Epithelial cell of proximal tubule (primary cell): Measurements from ENCODE around the gene PELI1. TPM values are rescaled to one million over a fixed set of nuclear protein-coding genes. Genes with fewer than 3 reads are reported as not detected.
A peak's percentile ranks its signal among the peaks of the same experiment; 100 is the strongest.

Experiments used
- DNase-seq: peaks from one replicate; pipeline ENCODE4 v3.0.0-alpha.2; 2011; ENCODE audit warnings: low read depth
- H3K4me3 ChIP-seq: 2 replicates; pipeline ENCODE4 v1.5.1; 2011; ENCODE audit warnings: low read depth, mild to moderate bottlenecking, low read length
- total RNA-seq: library from RNA; depleted of rRNA; stranded (reverse); fragments of >200 nt; gene quantifications from 2 replicates; pipeline ENCODE4 v1.2.3, GENCODE V29; 2015
- TF ChIP-seq, protein P1 (sequence below): conservative IDR thresholded peaks from 2 replicates; pipeline ENCODE4 v1.5.1; 2012; ENCODE audit warnings: low read depth, mild to moderate bottlenecking, low read length

PELI1 gene
- total RNA-seq, 1 donor from 2014 or later = 8.2 TPM

DNA sequence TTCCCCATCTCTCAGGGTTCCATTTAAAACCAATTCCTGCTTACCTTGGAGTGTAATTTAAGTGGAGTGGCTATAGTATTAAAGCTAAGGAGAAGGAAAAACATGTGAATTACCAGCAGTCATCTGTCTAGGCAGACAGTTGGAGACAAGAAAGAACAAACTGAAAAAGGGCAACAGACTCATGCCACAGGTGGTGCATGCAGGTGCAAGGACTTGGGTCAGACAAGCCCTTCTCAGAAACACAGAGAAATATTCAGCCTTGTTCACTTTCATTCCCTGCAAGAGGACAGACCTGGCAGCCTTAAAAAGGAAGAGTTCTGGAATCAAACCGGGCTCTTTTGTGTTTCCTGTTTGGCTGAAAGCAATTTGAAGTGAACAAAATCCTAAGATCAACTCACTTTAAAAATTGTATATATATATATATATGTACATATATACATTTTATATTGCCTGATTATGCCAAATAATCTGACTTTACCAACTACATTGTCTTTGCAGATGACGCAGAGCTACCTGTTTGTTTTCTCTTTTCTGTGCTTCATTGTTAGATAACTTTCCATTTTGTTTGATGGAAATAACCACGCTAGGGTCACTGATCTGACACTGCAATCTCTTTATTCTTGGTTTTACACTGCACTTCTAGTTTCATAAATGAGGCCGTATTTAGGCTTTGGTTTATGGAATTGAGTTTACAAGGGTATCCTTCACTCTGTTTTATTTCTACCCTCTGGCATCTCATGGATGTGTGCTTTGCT is 89.9 kb downstream of the PELI1 start:
- no peak overlapping the region for H3K4me3 ChIP-seq
- TF ChIP-seq, protein P1, sequence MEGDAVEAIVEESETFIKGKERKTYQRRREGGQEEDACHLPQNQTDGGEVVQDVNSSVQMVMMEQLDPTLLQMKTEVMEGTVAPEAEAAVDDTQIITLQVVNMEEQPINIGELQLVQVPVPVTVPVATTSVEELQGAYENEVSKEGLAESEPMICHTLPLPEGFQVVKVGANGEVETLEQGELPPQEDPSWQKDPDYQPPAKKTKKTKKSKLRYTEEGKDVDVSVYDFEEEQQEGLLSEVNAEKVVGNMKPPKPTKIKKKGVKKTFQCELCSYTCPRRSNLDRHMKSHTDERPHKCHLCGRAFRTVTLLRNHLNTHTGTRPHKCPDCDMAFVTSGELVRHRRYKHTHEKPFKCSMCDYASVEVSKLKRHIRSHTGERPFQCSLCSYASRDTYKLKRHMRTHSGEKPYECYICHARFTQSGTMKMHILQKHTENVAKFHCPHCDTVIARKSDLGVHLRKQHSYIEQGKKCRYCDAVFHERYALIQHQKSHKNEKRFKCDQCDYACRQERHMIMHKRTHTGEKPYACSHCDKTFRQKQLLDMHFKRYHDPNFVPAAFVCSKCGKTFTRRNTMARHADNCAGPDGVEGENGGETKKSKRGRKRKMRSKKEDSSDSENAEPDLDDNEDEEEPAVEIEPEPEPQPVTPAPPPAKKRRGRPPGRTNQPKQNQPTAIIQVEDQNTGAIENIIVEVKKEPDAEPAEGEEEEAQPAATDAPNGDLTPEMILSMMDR = no peak
- no peak for DNase-seq

DNA sequence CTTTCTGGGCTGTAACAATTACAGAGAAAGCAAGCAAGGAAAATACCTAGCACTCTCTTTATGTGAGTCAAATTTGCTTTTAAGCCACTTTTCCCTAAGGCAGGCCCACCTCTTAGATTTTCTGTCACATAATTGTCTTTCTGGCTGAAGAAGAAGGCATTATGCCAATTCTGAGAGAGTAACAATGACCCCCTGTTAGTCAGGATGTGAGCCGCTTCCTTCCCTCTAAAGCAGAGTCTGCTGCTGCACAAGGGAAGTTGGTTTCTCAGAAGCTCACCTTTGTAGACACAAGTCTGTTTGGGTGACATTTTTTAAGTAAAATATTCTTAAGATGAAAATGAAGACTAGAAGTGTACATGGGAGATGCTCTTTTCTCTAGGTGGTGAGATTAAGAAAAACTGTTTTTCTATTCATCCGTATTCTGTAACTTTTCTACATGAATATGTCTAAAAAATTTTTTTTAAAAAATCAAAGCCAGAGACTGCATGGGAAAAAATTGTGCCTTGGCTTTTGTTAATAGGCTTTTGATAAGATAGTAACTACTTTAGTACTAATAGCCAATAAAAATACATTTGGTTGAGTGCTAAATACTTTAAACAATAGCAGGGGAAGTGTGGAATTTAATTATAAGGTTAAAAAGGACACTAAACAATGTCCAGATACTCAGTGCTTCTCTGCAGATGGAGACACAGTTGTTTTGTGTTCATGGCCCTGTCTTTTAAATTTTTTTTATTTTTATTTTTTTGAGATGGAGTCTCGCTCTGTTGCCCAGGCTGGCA is 91.6 kb downstream of the PELI1 start:
- TF ChIP-seq, protein P1 = no peak
- DNase-seq = no peak
- no peak overlapping the region for H3K4me3 ChIP-seq

DNA sequence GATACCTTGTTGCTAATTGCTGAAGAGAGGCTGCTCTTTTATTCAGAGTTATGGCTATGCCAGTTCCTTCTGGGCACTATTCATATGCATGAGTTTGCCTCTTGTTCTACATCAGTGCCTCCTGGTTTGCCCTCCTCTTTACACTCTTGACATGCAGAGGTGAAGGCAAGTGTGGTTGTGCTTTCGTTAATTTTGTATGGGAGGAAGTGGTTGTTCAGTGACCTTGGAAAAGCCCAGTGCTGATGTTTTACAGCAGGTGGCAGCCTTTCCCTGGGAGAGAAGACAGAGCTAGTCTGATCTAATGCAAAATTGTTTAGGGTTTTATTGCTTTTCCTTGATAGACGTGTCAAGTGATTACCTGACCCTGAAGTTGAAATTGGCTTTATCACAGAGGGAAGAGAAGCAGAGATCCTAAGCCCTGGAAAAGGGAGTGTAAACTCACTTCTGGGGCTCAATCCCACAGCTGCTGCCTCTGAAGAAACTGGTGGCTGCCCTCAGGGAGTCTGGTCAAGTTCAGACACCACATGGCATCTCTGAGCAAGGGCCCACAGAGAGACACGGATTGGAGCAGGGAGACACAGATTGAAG is 94.5 kb downstream of the PELI1 start:
- no peak for DNase-seq
- no peak overlapping the region for H3K4me3 ChIP-seq
- TF ChIP-seq, protein P1 = peak; percentile 97

DNA sequence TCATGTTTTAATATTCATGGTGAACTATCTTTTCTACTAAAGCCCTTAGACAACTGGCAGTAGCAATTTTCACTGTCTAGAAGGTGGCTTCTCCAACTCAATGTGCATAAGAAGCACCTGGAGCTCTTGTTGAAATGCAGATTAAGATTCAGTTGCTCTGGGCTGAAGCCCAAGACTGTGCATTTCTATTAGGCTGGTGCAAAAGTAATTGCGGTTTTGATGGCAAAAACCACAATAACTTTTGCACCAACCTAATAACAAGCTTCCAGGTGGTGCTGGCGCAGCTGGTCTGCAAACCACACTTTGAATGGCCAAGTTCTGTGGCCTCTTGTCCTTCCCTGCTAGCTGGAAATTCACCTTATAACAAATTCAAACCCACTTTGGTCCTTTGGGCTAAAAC is 98.3 kb downstream of the PELI1 start:
- DNase-seq = no peak
- TF ChIP-seq, protein P1 = no peak

More for the DNA sequence above, 98.3 kb downstream of the PELI1 start:
- H3K4me3 ChIP-seq = no peak overlapping the region

Other genes with a start within 250 kb of the PELI1 start
- 15.3 and 18.2 TPM in 2 replicates for gene VPS54, start 125.0 kb downstream of the PELI1 start, total RNA-seq